Activated CD4-positive, CD25-positive, alpha-beta regulatory T cell treated with anti-CD3 and anti-CD28 coated beads, Interleukin-2, amount 50 U/mL, for 72 hours (primary cell): ENCODE measurements around the gene WWC1.

Experiments used
- DNase-seq: peaks from one replicate; pipeline ENCODE4 v3.0.0; 2021

Gene WWC1

GRCh38 chr5:168451565-168451964, 160.1 kb downstream of the WWC1 start:
- no peak for DNase-seq

- DNase-seq: no peak
Measured at GRCh38 chr5:168455201-168455600, 163.8 kb downstream of the WWC1 start.

GRCh38 chr5:168457542-168457941, 166.1 kb downstream of the WWC1 start:
- no peak for DNase-seq

GRCh38 chr5:168460606-168461005, 169.2 kb downstream of the WWC1 start:
- DNase-seq: no peak

GRCh38 chr5:168463081-168463480, 171.6 kb downstream of the WWC1 start:
- no peak for DNase-seq

GRCh38 chr5:168464214-168464613, 172.8 kb downstream of the WWC1 start:
- DNase-seq: no peak

- no peak for DNase-seq
Measured at GRCh38 chr5:168464641-168465040, 173.2 kb downstream of the WWC1 start.

GRCh38 chr5:168467755-168468330, 176.4 kb downstream of the WWC1 start:
- DNase-seq: no peak

- DNase-seq: no peak
Measured at GRCh38 chr5:168468836-168469235, 177.4 kb downstream of the WWC1 start.

GRCh38 chr5:168469816-168470215, 178.4 kb downstream of the WWC1 start:
- DNase-seq: no peak

- DNase-seq: no peak
Measured at GRCh38 chr5:168471785-168472184, 180.3 kb downstream of the WWC1 start.

- DNase-seq: no peak
Measured at GRCh38 chr5:168472329-168472728, 180.9 kb downstream of the WWC1 start.

GRCh38 chr5:168474319-168474718, 182.9 kb downstream of the WWC1 start:
- no peak for DNase-seq

GRCh38 chr5:168477060-168477459, 185.6 kb downstream of the WWC1 start:
- no peak for DNase-seq

GRCh38 chr5:168479166-168479565, 187.7 kb downstream of the WWC1 start:
- DNase-seq: no peak

GRCh38 chr5:168480601-168481000, 189.2 kb downstream of the WWC1 start:
- DNase-seq: no peak

- DNase-seq: no peak
Measured at GRCh38 chr5:168481330-168481788, 189.9 kb downstream of the WWC1 start.

- no peak for DNase-seq
Measured at GRCh38 chr5:168482361-168482760, 190.9 kb downstream of the WWC1 start.

- peak; percentile 89 for DNase-seq
Measured at GRCh38 chr5:168486136-168486879, 194.9 kb downstream of the WWC1 start, which contains the start of gene RARS1. TSS of gene RARS1 (plus strand) at chr5:168486471. CDS start at chr5:168486499, 28 bp downstream.

- no peak for DNase-seq
Measured at GRCh38 chr5:168489059-168489458, 197.6 kb downstream of the WWC1 start.

GRCh38 chr5:168494057-168494555, 202.7 kb downstream of the WWC1 start:
- no peak for DNase-seq

GRCh38 chr5:168502563-168503237, 211.3 kb downstream of the WWC1 start:
- DNase-seq: no peak

GRCh38 chr5:168513861-168514428, 222.5 kb downstream of the WWC1 start:
- DNase-seq: no peak
